ENCODE measurements around the gene PPFIBP2. TPM values are rescaled to one million over a fixed set of nuclear protein-coding genes. Genes with fewer than 3 reads are reported as not detected.

PPFIBP2 gene
- total RNA-seq, 1 experiment from 2014 or later, result 21.5 TPM

DNA sequence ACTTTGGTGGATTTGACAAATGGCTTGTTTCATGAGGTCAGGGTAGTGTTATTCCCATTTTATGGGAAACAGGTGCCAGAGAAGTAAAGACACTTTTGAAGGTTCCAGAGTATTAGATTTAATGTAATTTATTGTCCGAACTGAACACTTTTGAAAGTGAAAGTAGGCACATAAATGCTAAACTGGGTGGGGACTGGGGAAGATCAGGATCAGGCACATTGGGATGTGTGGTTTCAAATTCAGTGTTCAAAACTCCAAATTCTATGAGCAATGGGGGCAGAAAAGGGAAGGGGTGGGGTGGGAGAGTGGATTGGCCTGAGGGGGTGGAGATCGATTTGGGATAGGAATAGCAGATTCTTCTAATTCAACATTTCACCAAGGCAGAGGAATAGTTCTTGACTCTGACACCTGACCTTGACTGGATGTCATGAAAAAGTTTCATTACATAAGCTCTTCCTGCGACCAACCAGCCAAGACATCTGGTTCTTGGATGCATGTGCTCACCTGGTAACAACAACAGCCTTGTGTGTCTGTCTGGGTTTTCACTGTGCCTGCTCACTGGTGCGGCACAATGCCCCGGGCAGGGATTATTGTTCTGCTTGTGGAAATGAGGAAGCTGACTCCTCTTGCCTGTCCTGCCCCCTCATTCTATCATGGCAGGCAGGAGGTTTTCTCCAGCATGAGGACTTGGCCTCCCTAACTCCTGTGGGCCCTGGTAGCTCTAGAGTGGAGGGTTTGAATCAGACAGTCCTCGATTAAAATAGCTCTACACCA is 10.8 kb downstream of the PPFIBP2 start:
- intact Hi-C loops (cut with micrococcal nuclease; ENCODE audit: unreplicated experiment), result no loop called here
- no peaks in the 10 kb centered on the region for H3K9me3 ChIP-seq (ENCODE audit: control insufficient read depth, insufficient read depth, low read depth, low read length)
- no peaks in the 10 kb centered on the region for H3K36me3 ChIP-seq (ENCODE audit: control insufficient read depth, insufficient read depth, low read length)
- no peak overlapping the region for H3K4me3 ChIP-seq (ENCODE audit: low read depth in 2 of 2, low read length in 2 of 2)
- no peak overlapping the region for H3K27ac ChIP-seq (ENCODE audit: low read length)
- no peaks in the 10 kb centered on the region for H3K4me1 ChIP-seq (ENCODE audit: control insufficient read depth, insufficient read depth, low read length)
- no peaks in the 10 kb centered on the region for H3K27me3 ChIP-seq (ENCODE audit: control insufficient read depth, insufficient read depth, low read length)
- CTCF ChIA-PET, result interaction anchor here (0.6 kb wide), 1 partner anchor 1169 kb away, joined by 3 read pairs; no protein-coding TSS in a partner anchor
- BruUV-seq (replicated peaks), result no TSS peak
- POLR2A ChIA-PET, result no interaction called here
- no peak for TF ChIP-seq POLR2AphosphoS5 (IDR thresholded peaks at IDR 0.05; ENCODE audit: low read depth, low read length)
- TF ChIP-seq, protein P1, sequence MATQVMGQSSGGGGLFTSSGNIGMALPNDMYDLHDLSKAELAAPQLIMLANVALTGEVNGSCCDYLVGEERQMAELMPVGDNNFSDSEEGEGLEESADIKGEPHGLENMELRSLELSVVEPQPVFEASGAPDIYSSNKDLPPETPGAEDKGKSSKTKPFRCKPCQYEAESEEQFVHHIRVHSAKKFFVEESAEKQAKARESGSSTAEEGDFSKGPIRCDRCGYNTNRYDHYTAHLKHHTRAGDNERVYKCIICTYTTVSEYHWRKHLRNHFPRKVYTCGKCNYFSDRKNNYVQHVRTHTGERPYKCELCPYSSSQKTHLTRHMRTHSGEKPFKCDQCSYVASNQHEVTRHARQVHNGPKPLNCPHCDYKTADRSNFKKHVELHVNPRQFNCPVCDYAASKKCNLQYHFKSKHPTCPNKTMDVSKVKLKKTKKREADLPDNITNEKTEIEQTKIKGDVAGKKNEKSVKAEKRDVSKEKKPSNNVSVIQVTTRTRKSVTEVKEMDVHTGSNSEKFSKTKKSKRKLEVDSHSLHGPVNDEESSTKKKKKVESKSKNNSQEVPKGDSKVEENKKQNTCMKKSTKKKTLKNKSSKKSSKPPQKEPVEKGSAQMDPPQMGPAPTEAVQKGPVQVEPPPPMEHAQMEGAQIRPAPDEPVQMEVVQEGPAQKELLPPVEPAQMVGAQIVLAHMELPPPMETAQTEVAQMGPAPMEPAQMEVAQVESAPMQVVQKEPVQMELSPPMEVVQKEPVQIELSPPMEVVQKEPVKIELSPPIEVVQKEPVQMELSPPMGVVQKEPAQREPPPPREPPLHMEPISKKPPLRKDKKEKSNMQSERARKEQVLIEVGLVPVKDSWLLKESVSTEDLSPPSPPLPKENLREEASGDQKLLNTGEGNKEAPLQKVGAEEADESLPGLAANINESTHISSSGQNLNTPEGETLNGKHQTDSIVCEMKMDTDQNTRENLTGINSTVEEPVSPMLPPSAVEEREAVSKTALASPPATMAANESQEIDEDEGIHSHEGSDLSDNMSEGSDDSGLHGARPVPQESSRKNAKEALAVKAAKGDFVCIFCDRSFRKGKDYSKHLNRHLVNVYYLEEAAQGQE (IDR thresholded peaks at IDR 0.05; ENCODE audit: insufficient read depth in 1 of 2, low read depth in 2 of 2, low read length in 1 of 2), result no peak
- TF ChIP-seq TCF7L2 (IDR thresholded peaks at IDR 0.05; ENCODE audit: low read depth, low read length), result no peak
- in situ Hi-C loops (cut with HindIII; ENCODE audit: low pct_unique_long_range_greater_than_20kb, low sequenced_read_pairs), result no loop called here
- DNase-seq (ENCODE audit: low read depth, low spot score) (no peak), ATAC-seq (no peak)

DNA sequence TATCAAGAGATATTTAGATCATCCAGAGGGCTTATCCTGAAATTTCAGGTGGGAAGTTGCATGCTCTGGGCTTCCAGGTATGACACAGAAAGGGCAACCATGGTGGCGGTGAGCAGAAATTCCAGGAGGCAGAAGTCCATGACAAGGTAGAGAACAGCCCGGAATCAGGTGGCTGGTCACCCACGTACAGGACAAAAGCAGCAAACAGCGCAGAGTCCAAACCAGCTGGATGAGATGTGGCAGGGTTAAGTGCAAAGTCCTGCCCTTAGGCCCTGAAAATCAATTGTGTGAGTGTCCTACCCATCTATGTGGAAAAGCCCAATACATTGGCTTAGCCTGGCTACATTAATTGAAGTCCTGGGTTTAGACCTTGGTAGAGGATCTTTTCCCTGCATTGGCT is 11.6 kb downstream of the PPFIBP2 start:
- no peaks in the 10 kb centered on the region for H3K27me3 ChIP-seq (ENCODE audit: control insufficient read depth, insufficient read depth, low read length)
- ATAC-seq (no peak), DNase-seq (ENCODE audit: low read depth, low spot score) (no peak)
- no peaks in the 10 kb centered on the region for H3K9me3 ChIP-seq (ENCODE audit: control insufficient read depth, insufficient read depth, low read depth, low read length)
- no peaks in the 10 kb centered on the region for H3K36me3 ChIP-seq (ENCODE audit: control insufficient read depth, insufficient read depth, low read length)
- H3K27ac ChIP-seq (ENCODE audit: low read length), result no peak overlapping the region
- POLR2A ChIA-PET, result no interaction called here
- intact Hi-C loops (cut with micrococcal nuclease; ENCODE audit: unreplicated experiment) (no loop called here), in situ Hi-C loops (cut with HindIII; ENCODE audit: low pct_unique_long_range_greater_than_20kb, low sequenced_read_pairs) (no loop called here)
- TF ChIP-seq TCF7L2 (IDR thresholded peaks at IDR 0.05; ENCODE audit: low read depth, low read length), result no peak
- TF ChIP-seq SIN3A (IDR thresholded peaks at IDR 0.05; ENCODE audit: borderline replicate concordance, insufficient read depth, low read depth, low read length), result no peak
- TF ChIP-seq, protein P1 (IDR thresholded peaks at IDR 0.05; ENCODE audit: insufficient read depth in 1 of 2, low read depth in 2 of 2, low read length in 1 of 2), result no peak
- TF ChIP-seq POLR2AphosphoS5 (IDR thresholded peaks at IDR 0.05; ENCODE audit: low read depth, low read length), result no peak
- TF ChIP-seq, protein P2, sequence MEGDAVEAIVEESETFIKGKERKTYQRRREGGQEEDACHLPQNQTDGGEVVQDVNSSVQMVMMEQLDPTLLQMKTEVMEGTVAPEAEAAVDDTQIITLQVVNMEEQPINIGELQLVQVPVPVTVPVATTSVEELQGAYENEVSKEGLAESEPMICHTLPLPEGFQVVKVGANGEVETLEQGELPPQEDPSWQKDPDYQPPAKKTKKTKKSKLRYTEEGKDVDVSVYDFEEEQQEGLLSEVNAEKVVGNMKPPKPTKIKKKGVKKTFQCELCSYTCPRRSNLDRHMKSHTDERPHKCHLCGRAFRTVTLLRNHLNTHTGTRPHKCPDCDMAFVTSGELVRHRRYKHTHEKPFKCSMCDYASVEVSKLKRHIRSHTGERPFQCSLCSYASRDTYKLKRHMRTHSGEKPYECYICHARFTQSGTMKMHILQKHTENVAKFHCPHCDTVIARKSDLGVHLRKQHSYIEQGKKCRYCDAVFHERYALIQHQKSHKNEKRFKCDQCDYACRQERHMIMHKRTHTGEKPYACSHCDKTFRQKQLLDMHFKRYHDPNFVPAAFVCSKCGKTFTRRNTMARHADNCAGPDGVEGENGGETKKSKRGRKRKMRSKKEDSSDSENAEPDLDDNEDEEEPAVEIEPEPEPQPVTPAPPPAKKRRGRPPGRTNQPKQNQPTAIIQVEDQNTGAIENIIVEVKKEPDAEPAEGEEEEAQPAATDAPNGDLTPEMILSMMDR (IDR thresholded peaks at IDR 0.05), result no peak
- BruUV-seq (replicated peaks), result no TSS peak
- CTCF ChIA-PET, result interaction anchor here (0.6 kb wide), 1 partner anchor 1170 kb away, joined by 3 read pairs; no protein-coding TSS in a partner anchor
- H3K4me3 ChIP-seq (ENCODE audit: low read depth in 2 of 2, low read length in 2 of 2), result no peak overlapping the region
- no peaks in the 10 kb centered on the region for H3K4me1 ChIP-seq (ENCODE audit: control insufficient read depth, insufficient read depth, low read length)
